IPS DF 4.7 (cell line): ENCODE data around the gene MAST2.
"Not testable (repeated sequence)": the region's sequence is repeated elsewhere in the genome, so short reads cannot be mapped to it uniquely, and the experiment has no call there.

Source experiments
- DNase-seq: peaks from one replicate; pipeline ENCODE4 v3.0.0-alpha.2; 2013; ENCODE audit warnings: low spot score; ENCODE audit errors: extremely low read depth

Gene MAST2

DNA sequence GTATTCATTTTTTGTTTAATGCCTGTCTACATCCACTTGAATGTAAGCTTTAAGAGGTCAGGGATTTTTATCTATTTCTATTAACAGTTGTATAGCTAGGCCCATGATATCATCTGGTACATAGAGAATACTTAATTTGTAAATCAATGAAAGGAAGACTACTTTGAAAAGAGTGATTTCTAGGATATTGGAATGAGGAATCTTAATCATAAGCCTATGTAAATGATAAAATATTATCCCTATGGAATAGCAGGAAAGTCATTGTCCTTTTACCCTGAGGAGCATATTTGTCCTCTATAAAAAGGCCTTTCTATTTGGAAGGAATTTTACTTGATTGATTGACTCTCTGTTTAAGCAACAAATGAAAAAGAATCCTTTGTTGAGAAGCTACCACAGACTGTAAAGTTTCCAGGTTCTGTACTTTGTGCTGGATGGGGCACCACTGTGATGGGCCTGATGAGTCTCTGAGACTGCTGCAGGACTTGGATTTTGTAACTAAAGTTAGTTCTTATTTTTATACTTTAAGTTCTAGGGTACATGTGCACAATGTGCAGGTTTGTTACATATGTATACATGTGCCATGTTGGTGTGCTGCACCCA lies 53.8 kb downstream of the MAST2 start:
- DNase-seq, result no peak

DNA sequence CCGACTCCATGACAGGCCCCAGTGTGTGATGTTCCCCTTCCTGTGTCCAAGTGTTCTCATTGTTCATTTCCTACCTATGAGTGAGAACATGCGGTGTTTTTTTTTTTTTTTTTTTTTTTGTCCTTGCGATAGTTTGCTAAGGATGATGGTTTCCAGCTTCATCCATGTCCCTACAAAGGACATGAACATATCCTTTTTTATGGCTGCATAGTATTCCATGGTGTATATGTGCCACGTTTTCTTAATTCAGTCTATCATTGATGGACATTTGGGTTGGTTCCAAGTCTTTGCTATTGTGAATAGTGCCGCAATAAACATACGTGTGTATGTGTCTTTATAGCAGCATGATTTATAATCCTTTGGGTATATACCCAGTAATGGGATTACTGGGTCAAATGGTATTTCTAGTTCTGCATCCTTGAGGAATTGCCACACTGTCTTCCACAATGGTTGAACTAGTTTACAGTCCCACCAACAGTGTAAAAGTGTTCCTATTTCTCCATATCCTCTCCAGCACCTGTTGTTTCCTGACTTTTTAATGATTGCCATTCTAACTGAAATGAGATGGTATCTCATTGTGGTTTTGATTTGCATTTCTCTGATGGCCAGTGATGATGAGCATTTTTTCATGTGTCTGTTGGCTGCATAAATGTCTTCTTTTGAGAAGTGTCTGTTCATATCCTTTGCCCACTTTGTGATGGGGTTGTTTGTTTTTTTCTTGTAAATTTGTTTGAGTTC lies 54.5 kb downstream of the MAST2 start:
- DNase-seq, result not testable (repeated sequence)

DNA sequence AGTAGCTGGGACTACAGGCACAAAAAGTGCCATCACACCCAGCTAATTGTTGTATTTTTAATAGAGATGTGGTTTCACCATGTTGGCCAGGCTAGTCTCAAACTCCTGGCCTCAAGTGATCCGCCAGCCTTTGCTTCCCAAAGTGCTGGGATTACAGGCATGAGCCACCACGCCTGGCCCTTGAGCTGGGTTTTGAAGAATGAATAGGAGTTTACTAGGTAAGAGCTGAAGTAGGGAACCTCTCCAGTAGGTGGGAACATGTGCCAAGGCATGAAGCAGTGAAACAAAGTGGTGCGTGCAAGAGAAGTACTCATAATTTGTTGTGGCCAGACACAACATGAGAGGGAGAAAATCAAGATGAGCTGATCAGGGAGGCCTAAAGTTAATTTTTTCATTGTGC lies 55.8 kb downstream of the MAST2 start:
- no peak for DNase-seq

DNA sequence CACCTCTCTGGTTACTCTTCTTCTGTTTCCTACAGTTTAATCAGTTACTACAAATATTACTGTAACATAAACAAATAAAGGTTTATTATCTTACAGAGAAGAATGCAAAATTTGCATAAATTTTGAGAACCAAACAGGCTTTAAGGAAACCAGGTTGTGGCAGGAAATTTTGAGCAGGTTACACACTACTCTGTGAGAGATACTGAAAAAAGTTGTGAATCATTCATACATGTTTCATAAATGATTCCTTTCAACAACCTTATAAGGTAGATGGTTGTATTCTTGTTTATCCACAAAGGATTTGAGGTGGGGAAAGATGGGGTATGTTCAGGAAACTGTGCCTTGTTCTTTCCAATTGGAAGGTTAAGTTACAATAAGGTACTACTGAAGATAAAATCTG lies 58.6 kb downstream of the MAST2 start:
- no peak for DNase-seq

DNA sequence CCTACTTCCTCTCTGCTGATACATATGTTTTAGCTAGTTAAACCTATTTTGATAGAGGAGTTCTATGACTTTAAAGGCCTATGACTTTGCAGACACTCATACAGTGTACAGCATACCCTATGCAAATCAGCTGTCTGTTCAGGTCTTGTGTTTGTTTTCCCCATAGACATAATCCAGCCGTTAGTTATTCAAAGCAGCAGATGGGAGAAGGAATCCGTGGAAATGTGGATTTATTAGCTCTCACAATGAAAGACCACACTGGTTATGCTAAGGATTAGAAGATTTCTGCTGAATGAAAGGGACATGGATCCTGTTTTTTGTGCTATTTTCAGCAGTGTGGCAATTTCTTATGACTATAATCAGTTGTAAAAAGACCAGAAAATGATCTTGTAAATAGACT lies 59.8 kb downstream of the MAST2 start:
- DNase-seq, result no peak

DNA sequence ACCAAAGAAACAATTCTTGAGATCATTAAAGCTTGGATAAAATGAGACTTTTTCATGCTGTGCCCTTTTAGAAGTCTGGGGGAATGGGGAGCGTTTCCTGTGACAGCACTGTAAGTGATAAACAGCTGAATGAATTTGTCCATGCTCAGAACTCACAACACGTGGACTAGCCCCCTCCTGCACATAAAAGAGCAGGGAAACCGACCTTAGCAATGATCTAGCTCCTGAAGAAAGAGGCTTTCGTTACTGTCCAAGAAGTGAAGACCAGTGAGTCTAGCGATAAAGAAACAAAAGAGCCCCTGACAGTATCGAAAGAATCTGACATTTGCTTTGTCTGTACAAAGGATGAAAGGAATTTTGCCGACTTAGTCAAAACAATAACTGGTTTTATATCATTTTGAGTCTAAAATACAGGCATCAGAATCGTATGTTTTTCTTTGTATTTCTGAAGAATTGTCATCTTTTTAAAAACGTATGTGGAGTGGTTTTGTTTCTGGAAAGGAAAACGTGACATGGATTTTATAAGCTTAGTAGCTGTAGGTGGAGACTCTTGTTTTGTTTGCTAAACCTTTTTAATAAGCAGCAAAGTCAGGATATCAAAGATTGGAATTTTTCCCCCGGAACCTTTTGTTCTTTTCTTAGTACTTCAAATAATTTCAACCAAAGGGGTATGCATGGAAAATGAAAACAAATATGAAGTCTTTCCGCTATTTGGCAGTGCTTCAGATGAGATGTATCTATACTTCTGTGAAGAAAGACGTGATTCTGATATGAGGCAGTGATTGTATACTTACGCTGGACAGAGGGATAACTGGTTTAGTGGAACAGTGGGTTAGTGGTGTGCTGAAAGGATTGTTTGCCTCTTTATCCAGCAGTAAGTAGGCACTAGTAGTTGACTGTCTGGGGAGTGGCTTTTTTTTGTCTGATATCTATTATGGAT lies 61.0 kb downstream of the MAST2 start:
- no peak for DNase-seq

DNA sequence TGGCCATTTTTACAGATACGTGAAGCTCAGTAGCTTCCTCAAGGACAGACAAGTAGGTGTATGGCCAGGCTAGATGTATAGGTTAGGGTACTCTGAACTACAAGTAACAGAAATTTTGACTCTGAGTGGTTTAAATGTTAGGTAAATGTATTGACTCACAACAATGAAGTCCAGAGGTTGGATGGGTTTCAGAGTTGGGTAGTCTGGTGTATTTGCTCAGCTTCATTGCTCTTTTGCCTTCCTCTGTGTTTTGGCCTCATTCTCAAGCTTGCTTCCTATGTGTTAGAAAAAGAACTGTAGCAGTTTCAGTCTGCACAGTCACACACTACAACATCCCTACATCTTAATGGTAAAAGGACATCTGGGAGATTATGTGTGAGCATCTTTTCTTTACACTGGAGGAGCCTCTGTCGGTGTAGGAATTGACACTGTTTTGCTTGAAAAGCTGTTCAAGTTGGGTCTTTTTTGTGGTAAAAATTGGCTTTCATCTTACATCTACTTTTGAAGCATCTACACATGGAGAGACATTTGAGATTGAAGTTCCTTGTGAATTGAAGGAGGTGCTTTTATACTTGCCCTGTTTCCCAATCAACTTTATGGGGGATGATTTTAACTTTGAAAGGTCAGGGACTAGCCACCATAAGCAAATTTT lies 64.4 kb downstream of the MAST2 start:
- no peak for DNase-seq

DNA sequence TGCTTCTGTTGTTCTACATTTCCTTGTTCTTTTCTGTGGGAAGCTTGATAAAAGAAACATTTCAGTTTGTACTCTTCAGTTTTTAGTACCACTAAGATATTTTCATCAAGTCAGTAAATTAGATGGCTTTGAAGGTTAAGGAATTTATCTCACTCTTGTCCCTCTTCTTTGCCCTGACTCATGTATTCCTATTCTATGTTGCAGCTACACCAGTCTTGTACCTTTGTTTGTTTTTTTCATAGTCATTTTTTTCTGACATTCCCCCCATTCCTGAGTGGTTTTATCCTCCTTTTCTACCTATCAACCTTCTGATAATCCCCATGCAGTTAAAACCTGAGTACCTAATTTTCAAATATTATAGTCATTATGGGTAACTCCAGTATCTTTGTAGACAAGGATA lies 65.4 kb downstream of the MAST2 start:
- DNase-seq, result no peak

DNA sequence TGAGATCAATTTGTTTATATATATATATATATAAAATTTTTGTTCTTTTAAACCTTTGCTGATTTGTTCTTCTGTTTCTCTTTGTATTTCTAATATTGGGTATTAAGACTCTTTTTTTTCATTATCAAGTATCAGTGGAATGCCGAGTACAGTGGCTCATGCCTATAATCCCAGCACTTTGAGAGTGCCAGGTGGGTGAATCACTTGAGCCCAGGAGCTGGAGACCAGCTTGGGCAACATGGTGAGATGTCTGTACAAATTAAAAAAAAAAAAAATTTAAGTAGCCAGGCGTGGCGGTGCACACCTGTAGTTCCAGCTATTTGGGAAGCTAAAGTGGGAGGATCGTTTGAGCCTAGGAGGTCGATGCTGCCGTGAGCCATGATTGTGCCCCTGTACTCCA lies 67.1 kb downstream of the MAST2 start:
- DNase-seq, result no peak

DNA sequence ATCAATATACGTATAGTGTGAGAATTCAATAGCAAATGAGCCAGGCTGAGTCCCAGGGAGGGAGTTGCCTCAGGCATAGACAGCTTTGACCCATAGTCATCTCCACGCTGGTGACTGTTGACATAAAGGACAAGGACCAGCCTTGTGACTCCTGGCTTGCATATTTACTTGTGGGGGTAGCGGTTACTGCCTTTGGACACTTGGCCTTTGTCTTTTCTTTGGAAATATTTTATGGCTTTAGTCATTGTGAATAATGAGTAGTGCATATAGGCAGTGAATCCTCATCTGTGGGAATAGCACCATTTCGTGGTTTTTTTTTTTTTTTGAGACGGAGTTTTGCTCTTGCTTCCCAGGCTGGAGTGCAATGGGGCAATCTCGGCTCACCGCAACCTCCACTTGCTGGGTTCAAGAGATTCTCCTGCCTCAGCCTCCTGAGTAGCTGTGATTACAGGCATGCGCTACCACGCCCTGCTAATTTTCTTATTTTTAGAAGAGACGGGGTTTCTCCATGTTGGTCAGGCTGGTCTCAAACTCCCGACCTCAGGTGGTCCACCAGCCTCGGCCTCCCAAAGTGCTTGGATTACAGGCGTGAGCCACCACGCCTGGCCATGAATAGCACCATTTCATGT lies 68.9 kb downstream of the MAST2 start:
- not testable (repeated sequence) for DNase-seq

DNA sequence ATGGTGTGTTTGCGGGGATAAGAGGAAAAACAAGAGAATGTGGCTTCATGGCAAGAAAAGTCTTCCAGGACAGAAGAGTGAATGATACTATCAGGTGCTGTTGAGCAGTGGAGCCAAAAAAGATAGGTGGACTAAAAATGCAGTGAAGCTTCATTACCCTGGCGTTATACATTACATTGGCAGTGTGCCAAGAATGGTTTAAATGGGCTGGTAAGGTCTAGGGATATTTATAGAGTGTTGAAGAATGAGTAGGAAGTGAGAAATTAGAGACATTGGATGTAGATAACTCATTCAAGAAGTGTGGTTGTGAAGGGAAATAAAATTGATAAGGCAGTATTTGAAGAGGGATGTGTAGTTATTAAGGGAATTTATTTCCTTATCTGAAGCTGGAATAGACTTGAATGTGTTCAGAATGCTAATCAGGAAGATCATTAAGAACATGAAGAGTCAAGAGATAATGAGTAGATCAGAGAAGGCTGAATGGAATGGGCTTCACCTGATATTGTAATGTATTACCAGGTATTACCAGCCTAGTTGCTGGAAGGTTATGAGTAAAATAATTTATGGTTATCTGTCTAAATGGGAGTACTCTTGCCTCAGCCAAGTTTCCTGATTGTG lies 72.7 kb downstream of the MAST2 start:
- no peak for DNase-seq

DNA sequence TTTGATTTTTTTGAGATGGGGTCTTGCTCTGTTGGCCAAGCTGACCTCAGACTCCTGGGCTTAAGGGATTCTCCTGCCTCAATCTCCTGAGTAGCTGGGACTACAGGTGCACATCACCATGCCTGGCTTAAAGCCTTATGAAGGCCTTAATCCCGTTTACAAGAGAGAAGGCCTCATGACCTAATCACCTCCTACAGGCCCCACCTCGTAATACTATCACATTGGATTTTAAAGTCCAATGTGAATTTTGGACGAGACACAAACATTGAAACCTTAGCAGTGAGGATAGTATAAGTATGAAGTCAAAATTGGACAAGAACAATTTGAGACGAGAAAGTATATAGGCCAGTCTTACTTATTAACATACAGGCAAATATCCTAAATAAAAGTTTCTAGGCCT lies 73.9 kb downstream of the MAST2 start:
- no peak for DNase-seq

DNA sequence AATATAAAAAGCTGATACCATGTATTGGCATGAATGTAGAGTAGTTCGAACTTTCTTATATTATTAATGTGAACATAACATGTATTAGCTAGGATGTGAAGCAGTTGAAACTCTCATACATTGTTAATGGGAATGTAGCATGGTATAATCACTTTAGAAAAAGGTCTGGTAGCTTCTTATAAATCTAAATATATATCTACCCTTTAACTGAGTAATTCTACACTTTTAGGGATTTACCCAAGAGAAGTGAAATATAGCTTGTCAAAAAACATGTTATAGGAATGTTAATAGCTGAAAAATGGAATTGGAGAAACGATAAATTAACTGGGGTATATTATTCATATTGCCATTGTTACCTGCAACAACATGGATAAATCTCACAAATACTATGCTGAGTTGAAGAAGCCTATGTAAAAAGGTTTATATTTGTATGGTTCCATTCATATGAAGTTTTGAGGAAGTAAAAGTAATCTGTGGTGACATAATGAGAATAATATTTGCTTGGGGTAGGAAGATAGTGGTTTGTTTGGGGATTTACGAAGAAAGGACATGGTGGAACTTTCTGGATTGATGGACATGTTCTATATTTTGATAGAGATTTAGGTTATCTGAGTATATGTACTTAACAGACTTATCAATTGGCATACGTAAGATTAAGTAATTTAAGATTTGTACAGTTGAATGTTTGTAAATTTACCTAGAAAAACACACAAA lies 76.6 kb downstream of the MAST2 start:
- DNase-seq, result no peak

DNA sequence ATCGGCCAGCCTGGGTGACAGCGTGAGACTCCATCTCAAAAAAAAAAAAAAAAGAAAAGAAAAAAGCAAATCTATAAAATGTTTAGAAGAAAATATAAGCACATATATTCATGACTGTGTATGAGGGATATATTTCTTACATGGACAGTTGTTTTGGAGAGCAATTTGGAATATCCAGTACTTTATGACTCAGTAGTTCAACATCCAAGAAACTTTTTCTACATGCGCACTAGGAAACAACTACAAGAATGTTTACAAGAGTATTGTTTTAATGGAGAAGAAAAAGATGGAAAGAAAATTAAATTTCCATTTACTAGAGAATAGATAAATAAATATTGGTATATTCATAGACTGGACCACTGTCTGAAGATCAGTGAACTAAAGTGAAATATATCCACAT lies 77.5 kb downstream of the MAST2 start:
- no peak for DNase-seq

DNA sequence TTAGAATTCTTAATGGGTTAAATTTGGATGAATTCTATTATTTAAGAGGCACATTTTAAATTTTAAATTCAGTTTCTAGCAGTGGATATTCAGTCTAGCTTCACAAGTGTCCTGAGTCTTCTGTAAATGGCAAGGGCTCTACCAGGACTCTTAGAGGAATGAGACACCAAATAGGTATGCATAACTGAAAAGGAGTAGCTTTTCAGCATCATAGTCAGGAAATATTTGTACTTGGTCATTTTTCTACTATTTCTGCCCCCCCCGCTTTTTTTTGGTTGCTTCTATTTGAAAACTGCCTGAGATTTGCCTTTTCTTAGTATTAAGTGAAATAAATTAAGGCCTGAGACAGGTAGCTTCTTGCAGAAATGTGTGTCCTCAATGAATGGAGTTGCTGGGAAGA lies 80.2 kb downstream of the MAST2 start:
- DNase-seq, result no peak

DNA sequence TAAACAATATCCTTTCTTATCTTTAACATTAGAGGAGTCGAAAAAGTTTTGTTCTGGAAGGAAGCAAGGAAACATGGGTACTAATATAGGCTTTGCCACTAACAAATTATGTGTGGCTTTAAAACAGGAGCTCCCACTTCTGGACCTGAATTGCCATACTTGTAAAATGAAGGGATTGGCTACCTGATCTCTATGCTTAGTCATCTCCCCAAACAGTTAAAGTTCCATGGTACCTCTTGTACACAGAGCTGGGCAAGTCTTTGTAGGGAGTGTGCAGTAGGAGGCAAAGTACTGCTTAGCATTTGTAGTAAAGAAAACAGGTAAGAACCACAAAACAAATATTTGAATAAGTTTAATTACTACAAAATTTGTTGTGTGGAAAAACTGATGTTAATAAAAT lies 81.3 kb downstream of the MAST2 start:
- DNase-seq, result no peak

DNA sequence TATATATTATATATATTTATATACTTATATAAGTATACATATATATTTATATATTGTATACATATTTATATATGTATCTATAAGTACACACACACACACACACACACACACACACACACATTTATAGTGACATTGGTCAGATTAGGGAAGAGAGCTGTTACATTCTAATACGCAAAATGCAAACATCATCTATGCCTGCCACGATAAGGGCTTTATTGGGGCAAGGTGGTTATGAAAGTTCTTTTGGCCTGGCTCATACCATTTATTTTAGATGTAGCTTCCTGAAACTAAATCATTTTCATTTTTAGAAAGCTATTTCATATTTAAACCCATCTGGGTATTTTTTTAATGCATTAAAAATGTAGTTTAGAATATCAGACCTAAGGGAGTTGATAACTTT lies 82.8 kb downstream of the MAST2 start:
- no peak for DNase-seq

DNA sequence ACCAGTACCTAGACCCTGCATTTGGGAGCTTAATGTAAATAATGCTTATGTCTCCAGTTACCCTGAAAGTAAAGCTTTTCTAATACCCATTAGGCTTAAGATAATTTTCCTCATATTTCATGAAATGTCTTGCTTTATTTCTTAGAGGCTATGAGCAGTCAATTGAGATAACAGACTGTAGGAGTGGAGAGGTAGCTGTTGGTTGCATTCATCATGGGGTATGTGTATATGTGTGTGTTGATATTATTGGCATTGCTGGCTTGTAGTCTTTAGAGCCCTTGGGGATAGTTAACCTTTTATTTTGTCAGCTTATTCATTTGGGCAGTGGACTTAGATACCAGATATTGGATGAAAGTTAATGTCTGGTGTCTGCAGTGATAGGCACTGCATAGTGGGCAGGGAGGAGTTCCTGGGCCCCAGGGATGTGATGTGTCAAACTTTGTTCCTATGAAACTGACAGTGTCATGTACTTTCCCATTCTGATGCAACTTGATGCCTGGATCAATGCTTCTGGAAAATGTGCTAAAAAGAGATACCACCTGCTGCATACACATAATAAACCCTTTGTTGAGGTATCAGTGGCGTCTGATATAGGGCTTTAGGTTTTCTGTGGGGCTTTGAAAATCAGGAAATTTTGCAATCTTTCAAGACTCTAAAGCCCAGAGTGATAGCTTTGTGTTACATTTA lies 83.9 kb downstream of the MAST2 start:
- DNase-seq, result no peak

DNA sequence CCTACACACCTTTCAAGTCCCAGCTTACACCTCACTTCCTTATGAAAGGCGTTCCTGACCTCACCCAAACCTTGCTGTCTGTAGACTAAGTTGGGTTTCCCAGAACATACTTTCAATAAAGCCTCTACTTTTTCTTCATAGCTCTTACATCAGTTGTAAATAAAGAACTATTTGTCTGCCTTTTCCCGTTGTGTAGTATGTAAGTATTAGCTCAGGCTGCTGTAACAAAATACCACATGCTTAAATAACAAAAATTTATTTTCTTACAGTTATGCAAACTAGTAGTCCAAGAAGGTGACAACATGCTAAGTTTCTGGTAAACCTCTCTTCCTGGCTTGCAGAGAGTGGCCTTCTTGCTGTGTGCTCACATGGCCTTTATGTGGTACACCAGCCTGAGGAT lies 86.7 kb downstream of the MAST2 start:
- no peak for DNase-seq

DNA sequence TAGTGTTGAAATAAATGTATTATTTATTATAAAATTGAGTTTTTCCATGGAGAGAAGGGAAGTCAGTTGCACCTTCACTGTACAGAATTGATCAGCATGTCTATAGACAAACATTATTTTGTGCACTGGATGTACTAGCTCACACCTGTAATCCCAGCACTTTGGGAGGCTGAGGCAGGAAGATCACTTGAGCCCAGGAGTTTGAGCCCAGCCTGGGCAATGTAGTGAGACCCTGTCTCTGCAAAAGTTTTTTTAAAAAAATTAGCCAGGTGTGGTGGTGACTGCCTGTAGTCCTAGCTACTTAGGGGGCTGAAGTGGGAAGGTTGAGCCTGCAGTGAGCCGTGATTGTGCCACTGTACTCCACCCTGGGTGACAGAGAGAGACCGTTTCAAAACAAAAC lies 87.7 kb downstream of the MAST2 start:
- DNase-seq, result no peak
